Endodermal cell (in vitro differentiated cells): ENCODE data around the gene SNPH. TPM values are rescaled to one million over a fixed set of nuclear protein-coding genes. Genes with fewer than 3 reads are reported as not detected.
A peak's percentile ranks its signal among the peaks of the same experiment; 100 is the strongest.
"Not testable (repeated sequence)": the region's sequence is repeated elsewhere in the genome, so short reads cannot be mapped to it uniquely, and the experiment has no call there.

Experiments
- DNase-seq: peaks from one replicate; pipeline ENCODE4 v3.0.0-alpha.2; 2017
- H3K27ac ChIP-seq: 2 replicates; pipeline ENCODE4 v1.5.1; 2013; ENCODE audit warnings: mild to moderate bottlenecking, low read depth, low read length, moderate library complexity
- H3K27me3 ChIP-seq: 2 replicates; pipeline ENCODE4 v1.6.1; 2013; ENCODE audit warnings: mild to moderate bottlenecking, low read length, moderate library complexity; ENCODE audit not compliant: insufficient read depth, control insufficient read depth, poor library complexity, severe bottlenecking
- H3K36me3 ChIP-seq: 2 replicates; pipeline ENCODE4 v1.7.0; 2013; ENCODE audit warnings: mild to moderate bottlenecking, low read length, moderate library complexity; ENCODE audit not compliant: control insufficient read depth, insufficient read depth
- H3K4me1 ChIP-seq: one replicate; pipeline ENCODE4 v1.7.0; 2013; ENCODE audit warnings: low read length; ENCODE audit not compliant: control insufficient read depth, insufficient read depth
- H3K4me3 ChIP-seq: 2 replicates; pipeline ENCODE4 v1.5.1; 2013; ENCODE audit warnings: mild to moderate bottlenecking, low read length, moderate library complexity
- H3K9ac ChIP-seq: 2 replicates; pipeline ENCODE4 v1.6.1; 2013; ENCODE audit warnings: mild to moderate bottlenecking, low read length, moderate library complexity; ENCODE audit not compliant: poor library complexity, severe bottlenecking; ENCODE audit errors: extremely low read depth
- H3K9me3 ChIP-seq: 2 replicates; pipeline ENCODE4 v1.6.1; 2013; ENCODE audit warnings: mild to moderate bottlenecking, low read length, moderate library complexity; ENCODE audit not compliant: control insufficient read depth
- H3K27ac Mint-ChIP-seq: 2 replicates; pipeline ENCODE4 v1.8.0; 2020; ENCODE audit warnings: mixed read lengths
- H3K27me3 Mint-ChIP-seq: 2 replicates; pipeline ENCODE4 v1.8.0; 2021; ENCODE audit warnings: mild to moderate bottlenecking, mixed read lengths; ENCODE audit not compliant: insufficient read depth
- H3K36me3 Mint-ChIP-seq: 2 replicates; pipeline ENCODE4 v1.8.0; 2020; ENCODE audit warnings: low read depth, mixed read lengths
- H3K4me1 Mint-ChIP-seq: 2 replicates; pipeline ENCODE4 v1.8.0; 2020; ENCODE audit warnings: mixed read lengths
- H3K4me3 Mint-ChIP-seq: 2 replicates; pipeline ENCODE4 v1.8.0; 2020; ENCODE audit warnings: mild to moderate bottlenecking, moderate library complexity, mixed read lengths
- H3K9me3 Mint-ChIP-seq: 2 replicates; pipeline ENCODE4 v1.8.0; 2020; ENCODE audit warnings: mild to moderate bottlenecking, mixed read lengths
- WGBS, 2 experiments: methylation state at CpG; one replicate each; pipeline versions ENCODE4 v1.1.5 to v1.1.7; 2013; ENCODE audit warnings: missing lambda C conversion rate in 2 of 2, mixed read lengths in 1 of 2; ENCODE audit not compliant: insufficient coverage in 1 of 2, insufficient read length in 1 of 2; 5-methylcytosine and 5-hydroxymethylcytosine counted together
- total RNA-seq, 2 donors: library from RNA; stranded (reverse); fragmentation: NEBNext Ultra II Directional in 1 of 2; extraction: Animal tissue kit (Norgen Biotek cat#: 25700) in 1 of 2; gene quantifications; 2 replicates in 1 of 2; 3 replicates in 1 of 2; pipeline ENCODE4 v1.2.1, GENCODE V29; 2021
- TF ChIP-seq, protein P1 (sequence below): fragments of 200-600 bp; sonication (generic); conservative IDR thresholded peaks from 2 replicates; pipeline ENCODE4 v1.5.0; 2021; ENCODE audit warnings: antibody characterized with exemption, mild to moderate bottlenecking

SNPH gene
- total RNA-seq, 2 donors from 2014 or later, result 2.2 to 4.9 TPM

DNA sequence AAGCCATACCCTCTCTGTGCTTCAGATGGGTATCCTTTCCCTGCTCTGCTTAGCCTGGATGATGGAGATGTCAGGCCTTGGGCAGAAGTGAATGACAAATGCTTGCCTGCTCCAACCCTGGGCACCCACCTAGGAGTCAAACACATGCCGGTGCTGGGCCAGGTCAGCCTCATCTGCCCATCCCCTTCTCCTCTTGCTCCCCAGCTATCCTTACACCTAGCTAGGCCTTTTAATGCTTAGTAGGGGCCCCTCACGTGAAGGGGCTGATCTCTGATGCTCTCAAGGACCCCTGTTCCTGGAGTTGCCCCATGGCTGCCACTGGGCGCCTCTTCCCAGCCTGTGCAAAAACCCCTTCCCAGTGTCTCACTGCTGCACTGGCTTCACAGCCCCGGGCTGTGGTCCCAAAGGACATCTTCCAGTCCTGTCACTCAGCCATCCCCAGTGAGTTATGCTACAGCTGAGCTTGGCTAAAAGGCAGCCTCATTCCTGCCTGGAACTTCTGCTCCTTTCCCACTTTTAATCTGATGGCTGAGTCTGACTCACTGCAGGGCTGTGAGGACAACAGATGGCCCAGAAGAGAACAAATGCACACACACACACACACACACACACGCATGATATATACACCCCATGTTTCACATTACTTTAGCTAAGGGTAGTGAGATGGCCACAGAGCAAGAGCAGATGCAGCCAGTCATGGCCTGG lies 75.6 kb downstream of the SNPH start:
- no peak overlapping the region for H3K27ac ChIP-seq
- WGBS, 2 experiments, result 89 to 95% methylated on average over 3 to 5 of the region's 5 CpGs

GRCh38 chr20:1343446-1344124 lies 77.5 kb downstream of the SNPH start:
- H3K9ac ChIP-seq, H3K27ac Mint-ChIP-seq, H3K27me3 Mint-ChIP-seq, H3K27ac ChIP-seq, H3K36me3 ChIP-seq, H3K4me1 ChIP-seq, H3K4me3 ChIP-seq, H3K4me1 Mint-ChIP-seq, H3K36me3 Mint-ChIP-seq, H3K4me3 Mint-ChIP-seq, H3K27me3 ChIP-seq, DNase-seq: not testable (repeated sequence)
- TF ChIP-seq, protein P1, sequence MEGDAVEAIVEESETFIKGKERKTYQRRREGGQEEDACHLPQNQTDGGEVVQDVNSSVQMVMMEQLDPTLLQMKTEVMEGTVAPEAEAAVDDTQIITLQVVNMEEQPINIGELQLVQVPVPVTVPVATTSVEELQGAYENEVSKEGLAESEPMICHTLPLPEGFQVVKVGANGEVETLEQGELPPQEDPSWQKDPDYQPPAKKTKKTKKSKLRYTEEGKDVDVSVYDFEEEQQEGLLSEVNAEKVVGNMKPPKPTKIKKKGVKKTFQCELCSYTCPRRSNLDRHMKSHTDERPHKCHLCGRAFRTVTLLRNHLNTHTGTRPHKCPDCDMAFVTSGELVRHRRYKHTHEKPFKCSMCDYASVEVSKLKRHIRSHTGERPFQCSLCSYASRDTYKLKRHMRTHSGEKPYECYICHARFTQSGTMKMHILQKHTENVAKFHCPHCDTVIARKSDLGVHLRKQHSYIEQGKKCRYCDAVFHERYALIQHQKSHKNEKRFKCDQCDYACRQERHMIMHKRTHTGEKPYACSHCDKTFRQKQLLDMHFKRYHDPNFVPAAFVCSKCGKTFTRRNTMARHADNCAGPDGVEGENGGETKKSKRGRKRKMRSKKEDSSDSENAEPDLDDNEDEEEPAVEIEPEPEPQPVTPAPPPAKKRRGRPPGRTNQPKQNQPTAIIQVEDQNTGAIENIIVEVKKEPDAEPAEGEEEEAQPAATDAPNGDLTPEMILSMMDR, result peak; percentile 64
- H3K9me3 ChIP-seq, result peaks cover 16% of the 10 kb centered on the region
- peaks cover 18% of the 10 kb centered on the region for H3K9me3 Mint-ChIP-seq
- 93 to 94% methylated on average over 8 of the region's 8 CpGs for WGBS, 2 experiments

More for the DNA sequence above, 75.6 kb downstream of the SNPH start:
- Mint-ChIP-seq H3K36me3 (peaks cover 2% of the 10 kb centered on the region), H3K27ac (no peak overlapping the region), H3K27me3 (no peaks in the 10 kb centered on the region), H3K4me3 (no peak overlapping the region), H3K9me3 (peaks cover 2% of the 10 kb centered on the region), H3K4me1 (no peaks in the 10 kb centered on the region)
- no peaks in the 10 kb centered on the region for H3K27me3 ChIP-seq
- no peaks in the 10 kb centered on the region for H3K36me3 ChIP-seq
- peak; percentile 20 for DNase-seq
- TF ChIP-seq, protein P1, result no peak
- H3K9ac ChIP-seq, result no peak overlapping the region
- no peaks in the 10 kb centered on the region for H3K4me1 ChIP-seq
- H3K4me3 ChIP-seq, result no peak overlapping the region
- peaks cover 5% of the 10 kb centered on the region for H3K9me3 ChIP-seq

GRCh38 chr20:1345030-1345755 lies 79.1 kb downstream of the SNPH start:
- H3K9me3 ChIP-seq, result peaks cover 16% of the 10 kb centered on the region
- H3K36me3 ChIP-seq, result no peaks in the 10 kb centered on the region
- peak; percentile 33 for DNase-seq
- H3K27me3 ChIP-seq, result no peaks in the 10 kb centered on the region
- Mint-ChIP-seq H3K4me1 (no peaks in the 10 kb centered on the region), H3K36me3 (peaks cover 10% of the 10 kb centered on the region), H3K27ac (no peak overlapping the region), H3K27me3 (no peaks in the 10 kb centered on the region), H3K9me3 (peaks cover 18% of the 10 kb centered on the region), H3K4me3 (no peak overlapping the region)
- no peaks in the 10 kb centered on the region for H3K4me1 ChIP-seq
- 93 to 96% methylated on average over 4 of the region's 4 CpGs for WGBS, 2 experiments
- no peak overlapping the region for H3K4me3 ChIP-seq
- TF ChIP-seq, protein P1, result no peak
- no peak overlapping the region for H3K27ac ChIP-seq
- H3K9ac ChIP-seq, result no peak overlapping the region
